Neural progenitor cell (in vitro differentiated cells): ENCODE results near the gene USP36. TPM values are rescaled to one million over a fixed set of nuclear protein-coding genes. Genes with fewer than 3 reads are reported as not detected.

Experiments used
- DNase-seq: peaks from one replicate; pipeline ENCODE4 v3.0.0-alpha.2; 2016; ENCODE audit warnings: low spot score
- H2AFZ ChIP-seq: fragments of 200-600 bp; sonication (generic); replicated peaks from 2 replicates; pipeline ENCODE4 v1.6.1; 2016; ENCODE audit warnings: antibody characterized with exemption
- H3F3A ChIP-seq: fragments of 200-600 bp; sonication (generic); 2 replicates; pipeline ENCODE4 v1.6.1; 2016; ENCODE audit warnings: antibody characterized with exemption, low read depth
- H3K27ac ChIP-seq: fragments of 200-600 bp; sonication (generic); 2 replicates; pipeline ENCODE4 v1.5.1; 2016; ENCODE audit warnings: mild to moderate bottlenecking
- H3K27me3 ChIP-seq: fragments of 200-600 bp; sonication (generic); 2 replicates; pipeline ENCODE4 v1.6.1; 2016; ENCODE audit warnings: mild to moderate bottlenecking, moderate library complexity
- H3K36me3 ChIP-seq: fragments of 200-600 bp; sonication (generic); 2 replicates; pipeline ENCODE4 v1.5.1; 2016
- H3K4me1 ChIP-seq: fragments of 200-600 bp; sonication (generic); 2 replicates; pipeline ENCODE4 v1.6.1; 2016; ENCODE audit warnings: mixed run types
- H3K4me2 ChIP-seq: fragments of 200-600 bp; sonication (generic); 2 replicates; pipeline ENCODE4 v1.6.1; 2016
- H3K4me3 ChIP-seq: fragments of 200-600 bp; sonication (generic); 2 replicates; pipeline ENCODE4 v1.5.1; 2016
- H3K79me2 ChIP-seq: fragments of 200-600 bp; sonication (generic); 2 replicates; pipeline ENCODE4 v1.6.1; 2016; ENCODE audit warnings: low read depth
- H3K9ac ChIP-seq: fragments of 200-600 bp; sonication (generic); 2 replicates; pipeline ENCODE4 v1.6.1; 2016
- H3K9me3 ChIP-seq: fragments of 200-600 bp; sonication (generic); 2 replicates; pipeline ENCODE4 v1.5.1; 2016; ENCODE audit warnings: low read depth
- H4K20me1 ChIP-seq: fragments of 200-600 bp; sonication (generic); 2 replicates; pipeline ENCODE4 v1.6.1; 2016; ENCODE audit warnings: low read depth
- H3K27ac Mint-ChIP-seq: 3 replicates; pipeline ENCODE4 v1.8.0; 2021; ENCODE audit warnings: mixed read lengths
- H3K27me3 Mint-ChIP-seq: 2 replicates; pipeline ENCODE4 v1.8.0; 2022; ENCODE audit warnings: low read depth, mild to moderate bottlenecking, inconsistent platforms, moderate library complexity, mixed read lengths; ENCODE audit not compliant: insufficient read depth
- H3K36me3 Mint-ChIP-seq: 3 replicates; pipeline ENCODE4 v1.8.0; 2021; ENCODE audit warnings: mixed read lengths
- H3K4me1 Mint-ChIP-seq: 3 replicates; pipeline ENCODE4 v1.8.0; 2021; ENCODE audit warnings: mixed read lengths
- H3K4me3 Mint-ChIP-seq: 3 replicates; pipeline ENCODE4 v1.8.0; 2021; ENCODE audit warnings: mild to moderate bottlenecking, moderate library complexity, mixed read lengths
- H3K9me3 Mint-ChIP-seq: 3 replicates; pipeline ENCODE4 v1.8.0; 2020; ENCODE audit warnings: mixed read lengths
- CTCF ChIP-seq: fragments of 200-600 bp; sonication (generic); IDR thresholded peaks from 2 replicates; pipeline ENCODE4 v1.5.1; 2017; ENCODE audit warnings: antibody characterized with exemption, mild to moderate bottlenecking
- EZH2 ChIP-seq: fragments of 200-600 bp; sonication (generic); IDR thresholded peaks from 2 replicates; pipeline ENCODE4 v1.6.1; 2017; ENCODE audit warnings: antibody characterized with exemption, mild to moderate bottlenecking, moderate library complexity
- EZH2phosphoT487 ChIP-seq: fragments of 200-600 bp; sonication (generic); IDR thresholded peaks from 2 replicates; pipeline ENCODE4 v1.6.1; 2017; ENCODE audit warnings: antibody characterized with exemption
- total RNA-seq: library from RNA; depleted of rRNA; stranded (reverse); fragments of >200 nt; gene quantifications from 2 replicates; pipeline ENCODE4 v1.2.3, GENCODE V29; 2015; ENCODE audit warnings: low replicate concordance

Gene USP36
- total RNA-seq, 1 donor from 2014 or later, result 16.6 TPM

- Mint-ChIP-seq H3K27ac (peak overlapping the region; percentile 46), H3K36me3 (peaks cover 16% of the 10 kb centered on the region), H3K4me3 (peak overlapping the region; percentile 93), H3K9me3 (no peaks in the 10 kb centered on the region), H3K4me1 (peaks cover 26% of the 10 kb centered on the region), H3K27me3 (peaks cover 2% of the 10 kb centered on the region)
- Histone ChIP-seq H3K9ac (peak overlapping the region; percentile 87), H3K4me2 (peak overlapping the region; percentile 93), H3K4me3 (peak overlapping the region; percentile 77), H3K27ac (no peak overlapping the region), H3F3A (peaks cover 12% of the 10 kb centered on the region), H3K4me1 (peaks cover 8% of the 10 kb centered on the region), H4K20me1 (peaks cover 17% of the 10 kb centered on the region), H2AFZ (no peak overlapping the region), H3K79me2 (peaks cover 34% of the 10 kb centered on the region), H3K9me3 (no peaks in the 10 kb centered on the region), H3K36me3 (no peaks in the 10 kb centered on the region), H3K27me3 (no peaks in the 10 kb centered on the region)
- TF ChIP-seq EZH2phosphoT487 (no peak), CTCF (no peak), EZH2 (no peak)
- DNase-seq, result no peak
Measured at GRCh38 chr17:78839235-78839761, 1.3 kb downstream of the USP36 start.

GRCh38 chr17:78838574-78839005, 2.0 kb downstream of the USP36 start:
- Histone ChIP-seq H3K4me3 (no peak overlapping the region), H3K9ac (no peak overlapping the region), H3F3A (peaks cover 12% of the 10 kb centered on the region), H3K36me3 (no peaks in the 10 kb centered on the region), H4K20me1 (peaks cover 17% of the 10 kb centered on the region), H3K4me1 (peaks cover 8% of the 10 kb centered on the region), H3K4me2 (peak overlapping the region; percentile 93), H3K27me3 (no peaks in the 10 kb centered on the region), H3K79me2 (peaks cover 34% of the 10 kb centered on the region), H3K9me3 (no peaks in the 10 kb centered on the region), H2AFZ (no peak overlapping the region), H3K27ac (no peak overlapping the region)
- H3K27me3 Mint-ChIP-seq, result peaks cover 2% of the 10 kb centered on the region
- no peak for TF ChIP-seq EZH2
- no peak for TF ChIP-seq CTCF
- TF ChIP-seq EZH2phosphoT487, result no peak
- peaks cover 18% of the 10 kb centered on the region for H3K36me3 Mint-ChIP-seq
- H3K9me3 Mint-ChIP-seq, result no peaks in the 10 kb centered on the region
- H3K4me3 Mint-ChIP-seq, result peak overlapping the region; percentile 93
- no peak for DNase-seq
- peaks cover 26% of the 10 kb centered on the region for H3K4me1 Mint-ChIP-seq
- no peak overlapping the region for H3K27ac Mint-ChIP-seq

- DNase-seq, result no peak
- H3K4me1 ChIP-seq, result peaks cover 8% of the 10 kb centered on the region
- no peaks in the 10 kb centered on the region for H3K9me3 ChIP-seq
- TF ChIP-seq EZH2phosphoT487, result no peak
- no peak for TF ChIP-seq CTCF
- TF ChIP-seq EZH2, result no peak
- H3K9me3 Mint-ChIP-seq, result no peaks in the 10 kb centered on the region
- no peak overlapping the region for H3K4me2 ChIP-seq
- no peaks in the 10 kb centered on the region for H3K36me3 ChIP-seq
- H3K4me1 Mint-ChIP-seq, result peaks cover 22% of the 10 kb centered on the region
- no peaks in the 10 kb centered on the region for H3K27me3 ChIP-seq
- no peak overlapping the region for H3K4me3 Mint-ChIP-seq
- peaks cover 18% of the 10 kb centered on the region for H4K20me1 ChIP-seq
- H3K27ac Mint-ChIP-seq, result no peak overlapping the region
- no peak overlapping the region for H2AFZ ChIP-seq
- no peak overlapping the region for H3K9ac ChIP-seq
- no peak overlapping the region for H3K4me3 ChIP-seq
- H3F3A ChIP-seq, result peaks cover 9% of the 10 kb centered on the region
- H3K79me2 ChIP-seq, result peaks cover 34% of the 10 kb centered on the region
- H3K36me3 Mint-ChIP-seq, result peaks cover 25% of the 10 kb centered on the region
- no peak overlapping the region for H3K27ac ChIP-seq
- peaks cover 2% of the 10 kb centered on the region for H3K27me3 Mint-ChIP-seq
Measured at GRCh38 chr17:78836420-78837021, 4.1 kb downstream of the USP36 start.
